H1 (cell line): Measurements from ENCODE around the gene HEATR5A. TPM values are rescaled to one million over a fixed set of nuclear protein-coding genes. Genes with fewer than 3 reads are reported as not detected.

ENCODE experiments used
- CTCF ChIA-PET: fragments of 300-600 bp; sonication (Branson Sonifier 250); formaldehyde crosslinking; loops from one replicate; lab custom pipeline; 2021; ENCODE audit not compliant: partially characterized antibody; lab: Charles Lee
- POLR2A ChIA-PET: fragments of 300-600 bp; sonication (Branson Sonifier 250); formaldehyde crosslinking; loops from one replicate; lab custom pipeline; 2021; ENCODE audit warnings: inconsistent platforms; ENCODE audit not compliant: partially characterized antibody; lab: Charles Lee
- DNase-seq, 2 experiments: peaks; one replicate each; pipeline versions ENCODE4 v3.0.0 to v3.0.0-alpha.2; 2010 to 2022; ENCODE audit warnings: low spot score in 2 of 2, low read depth in 1 of 2, mixed read lengths in 1 of 2
- FAIRE-seq: peaks from 2 replicates; lab custom pipeline; 2011; peaks lifted over from hg19 to GRCh38; lab: Jason Lieb, UNC
- H2AFZ ChIP-seq: 2 replicates; pipeline ENCODE4 v1.8.1; 2012; ENCODE audit warnings: low read length, inconsistent platforms
- H2AK5ac ChIP-seq: 2 replicates; pipeline ENCODE4 v1.6.1; 2013; ENCODE audit warnings: low read depth, low read length
- H2BK120ac ChIP-seq: replicated peaks from 2 replicates; pipeline ENCODE3; 2013; ENCODE audit warnings: low read depth, low read length, inconsistent platforms
- H2BK12ac ChIP-seq: 2 replicates; pipeline ENCODE4 v1.6.1; 2013; ENCODE audit warnings: low read depth, low read length
- H2BK15ac ChIP-seq: 2 replicates; pipeline ENCODE4 v1.6.1; 2013; ENCODE audit warnings: low read length
- H2BK20ac ChIP-seq: 2 replicates; pipeline ENCODE4 v1.6.1; 2013; ENCODE audit warnings: low read length
- H2BK5ac ChIP-seq: 2 replicates; pipeline ENCODE4 v1.6.1; 2013; ENCODE audit warnings: low read depth, low read length
- H3K14ac ChIP-seq: 2 replicates; pipeline ENCODE4 v1.6.1; 2013; ENCODE audit warnings: inconsistent platforms; ENCODE audit not compliant: insufficient read length
- H3K18ac ChIP-seq: 2 replicates; pipeline ENCODE4 v1.6.1; 2013; ENCODE audit warnings: low read length; ENCODE audit errors: extremely low read depth
- H3K23ac ChIP-seq: 2 replicates; pipeline ENCODE4 v1.6.1; 2013; ENCODE audit warnings: inconsistent platforms; ENCODE audit not compliant: insufficient read length
- H3K23me2 ChIP-seq: 2 replicates; pipeline ENCODE4 v1.6.1; 2013; ENCODE audit warnings: low read depth, low read length
- H3K27ac ChIP-seq: 2 replicates; pipeline ENCODE4 v1.6.1; 2011; ENCODE audit warnings: low read depth, low read length, inconsistent platforms
- H3K27me3 ChIP-seq, 4 experiments: replicated peaks in 1 of 4; 1 replicate in 1 of 4; 2 replicates in 3 of 4; pipeline versions ENCODE4 v1.6.1 to v1.8.1; 2011 to 2013; ENCODE audit warnings: low read length in 3 of 4, mild to moderate bottlenecking in 3 of 4, inconsistent platforms in 2 of 4, mixed read lengths in 2 of 4, moderate library complexity in 1 of 4; ENCODE audit not compliant: control insufficient read depth in 3 of 4, insufficient read depth in 3 of 4; ENCODE audit errors: extremely low read depth in 1 of 4
- H3K36me3 ChIP-seq, 4 experiments: 2 replicates each; pipeline versions ENCODE4 v1.6.1 to v1.8.1; 2011 to 2013; ENCODE audit warnings: mild to moderate bottlenecking in 4 of 4, low read length in 3 of 4, moderate library complexity in 2 of 4, control low read depth in 1 of 4, inconsistent platforms in 1 of 4; ENCODE audit not compliant: insufficient read depth in 4 of 4, control insufficient read depth in 2 of 4
- H3K4ac ChIP-seq: replicated peaks from 2 replicates; pipeline ENCODE3; 2013; ENCODE audit warnings: low read length, low read depth, mixed read lengths, inconsistent platforms; ENCODE audit not compliant: insufficient read length
- H3K4me1 ChIP-seq, 4 experiments: replicated peaks in 1 of 4; 1 replicate in 1 of 4; 2 replicates in 3 of 4; pipeline versions ENCODE4 v1.6.1 to v1.8.1; 2011 to 2013; ENCODE audit warnings: low read length in 3 of 4, inconsistent platforms in 2 of 4, mixed read lengths in 1 of 4; ENCODE audit not compliant: insufficient read depth in 4 of 4, control insufficient read depth in 3 of 4
- H3K4me2 ChIP-seq, 2 experiments: 2 replicates each; pipeline versions ENCODE4 v1.6.1 to v1.8.1; 2011 to 2013; ENCODE audit warnings: low read depth in 2 of 2, low read length in 2 of 2, control low read depth in 1 of 2, inconsistent platforms in 1 of 2, mild to moderate bottlenecking in 1 of 2; ENCODE audit not compliant: insufficient read depth in 1 of 2
- H3K4me3 ChIP-seq, 4 experiments: fragments of 200-600, 300-600 bp in 1 of 4; sonication (generic), shearing (Covaris generic), sonication (Bioruptor Twin) in 1 of 4; 2 replicates each; pipeline versions ENCODE4 v1.5.1 to v1.8.1; 2011 to 2016; ENCODE audit warnings: low read length in 4 of 4, low read depth in 3 of 4, control low read depth in 2 of 4, inconsistent platforms in 2 of 4, mild to moderate bottlenecking in 2 of 4, mixed read lengths in 1 of 4, moderate library complexity in 1 of 4; ENCODE audit not compliant: insufficient read depth in 2 of 4; ENCODE audit errors: extremely low read depth in 1 of 4
- H3K56ac ChIP-seq: replicated peaks from 2 replicates; pipeline ENCODE3; 2013; ENCODE audit warnings: low read depth, mild to moderate bottlenecking, mixed read lengths, low read length, inconsistent platforms; ENCODE audit not compliant: insufficient read length
- H3K79me1 ChIP-seq: 2 replicates; pipeline ENCODE4 v1.6.1; 2013; ENCODE audit warnings: low read depth, low read length, control low read depth
- H3K79me2 ChIP-seq, 2 experiments: 2 replicates each; pipeline versions ENCODE4 v1.6.1 to v1.8.1; 2012 to 2013; ENCODE audit warnings: low read length in 2 of 2, mild to moderate bottlenecking in 2 of 2, inconsistent platforms in 1 of 2; ENCODE audit not compliant: insufficient read depth in 2 of 2, control insufficient read depth in 1 of 2
- H3K9ac ChIP-seq, 4 experiments: replicated peaks in 1 of 4; 1 replicate in 1 of 4; 2 replicates in 3 of 4; pipeline versions ENCODE4 v1.6.1 to v1.8.1; 2011 to 2013; ENCODE audit warnings: low read depth in 3 of 4, low read length in 3 of 4, control low read depth in 2 of 4, mild to moderate bottlenecking in 2 of 4, moderate library complexity in 2 of 4, inconsistent platforms in 1 of 4; ENCODE audit errors: extremely low read depth in 1 of 4
- H3K9me3 ChIP-seq, 2 experiments: 2 replicates each; pipeline versions ENCODE4 v1.6.1 to v1.8.1; 2012 to 2013; ENCODE audit warnings: mild to moderate bottlenecking in 2 of 2, moderate library complexity in 2 of 2, control low read depth in 1 of 2, inconsistent platforms in 1 of 2, low read depth in 1 of 2, low read length in 1 of 2, mixed read lengths in 1 of 2; ENCODE audit not compliant: insufficient read depth in 2 of 2
- H4K20me1 ChIP-seq, 2 experiments: replicated peaks in 1 of 2; 2 replicates each; pipeline versions ENCODE3 to v1.8.1; 2011 to 2013; ENCODE audit warnings: inconsistent platforms in 2 of 2, low read length in 2 of 2, mild to moderate bottlenecking in 1 of 2; ENCODE audit not compliant: insufficient read depth in 2 of 2, control insufficient read depth in 1 of 2
- H4K5ac ChIP-seq: 2 replicates; pipeline ENCODE4 v1.6.1; 2013; ENCODE audit warnings: low read length, low read depth, mixed read lengths, inconsistent platforms; ENCODE audit not compliant: insufficient read length
- H4K8ac ChIP-seq: 2 replicates; pipeline ENCODE4 v1.8.0; 2013; ENCODE audit warnings: mild to moderate bottlenecking, moderate library complexity, low read length, inconsistent platforms; ENCODE audit not compliant: insufficient read depth; ENCODE audit errors: extremely low read depth
- H4K91ac ChIP-seq: replicated peaks from 2 replicates; pipeline ENCODE3; 2013; ENCODE audit warnings: low read length, mixed read lengths, inconsistent platforms; ENCODE audit not compliant: insufficient read length
- CTBP2 ChIP-seq: IDR thresholded peaks from 2 replicates; pipeline ENCODE4 v1.7.0; 2011; ENCODE audit warnings: borderline replicate concordance, mild to moderate bottlenecking, moderate library complexity, mixed read lengths, low read length; ENCODE audit not compliant: insufficient read depth, insufficient read length
- SAP30 ChIP-seq: fragments of 300-600 bp; sonication (generic); IDR thresholded peaks from 2 replicates; pipeline ENCODE4 v1.7.1; 2012; ENCODE audit warnings: low read length, moderate library complexity, mild to moderate bottlenecking, inconsistent platforms; ENCODE audit not compliant: insufficient read depth, insufficient replicate concordance
- WGBS, 2 experiments: shearing (Covaris generic) in 1 of 2; methylation state at CpG; one replicate each; pipeline versions ENCODE4 v1.1.6 to v1.1.7; 2013 to 2015; ENCODE audit warnings: low lambda C conversion rate in 2 of 2, mixed read lengths in 2 of 2, inconsistent platforms in 1 of 2, low coverage in 1 of 2, missing lambda C conversion rate in 1 of 2; ENCODE audit not compliant: insufficient replicate concordance in 2 of 2, insufficient coverage in 1 of 2, insufficient read length in 1 of 2; ENCODE audit errors: extremely low coverage in 1 of 2, missing lambda C conversion rate in 1 of 2; 5-methylcytosine and 5-hydroxymethylcytosine counted together
- polyA plus RNA-seq, 7 experiments: library from polyadenylated mRNA; depleted of rRNA in 3 of 7; stranded (reverse) in 5 of 7; unstranded in 2 of 7; fragments of >200 nt in 5 of 7; fragments of 200-250 nt in 2 of 7; gene quantifications; 1 replicate in 5 of 7; 2 replicates in 1 of 7; 4 replicates in 1 of 7; pipeline versions ENCODE4 v1.2.1 to v1.2.3, GENCODE V29; 2011 to 2013; ENCODE audit warnings: missing spikeins in 2 of 7, mixed read lengths in 2 of 7
- total RNA-seq: library from RNA; stranded (reverse); fragmentation: NEBNext Ultra II Directional; extraction: Animal tissue kit (Norgen Biotek cat#: 25700); gene quantifications from 2 replicates; pipeline ENCODE4 v1.2.1, GENCODE V29; 2021

HEATR5A gene
- total and polyA plus RNA-seq, 2 of the 8 experiments (the other 6 are each of a cell fraction or from before 2014, with no cell fraction given): 9.0 to 36.2 TPM

- DNase-seq (no peak), FAIRE-seq (no peak)
- no peaks in the 10 kb centered on the region for H3K4me1 ChIP-seq
- H3K79me2 ChIP-seq: 0 out of 4 replicates have a peak, but pooled peaks cover 0 to 3% of the 10 kb centered on the region in 2 experiments
- no peak for TF ChIP-seq CTBP2
- TF ChIP-seq SAP30: no peak
- CTCF ChIA-PET: no interaction called here
- no peak overlapping the region for H3K4ac ChIP-seq
- POLR2A ChIA-PET: no interaction called here
- H2AFZ ChIP-seq: no peak overlapping the region
- no peak overlapping the region for H2BK20ac ChIP-seq
- no peaks in the 10 kb centered on the region for H3K9me3 ChIP-seq
- H4K20me1 ChIP-seq: no peaks in the 10 kb centered on the region
- H2BK5ac ChIP-seq: no peak overlapping the region
- H3K27me3 ChIP-seq: no peaks in the 10 kb centered on the region
- no peak overlapping the region for H3K14ac ChIP-seq
- H3K4me2 ChIP-seq: no peak overlapping the region
- no peak overlapping the region for H3K27ac ChIP-seq
- no peak overlapping the region for H2BK120ac ChIP-seq
- no peak overlapping the region for H2BK12ac ChIP-seq
- H3K56ac ChIP-seq: no peak overlapping the region
- no peak overlapping the region for H2BK15ac ChIP-seq
- no peaks in the 10 kb centered on the region for H3K23me2 ChIP-seq
- H4K5ac ChIP-seq: no peak overlapping the region
- H4K8ac ChIP-seq: no peak overlapping the region
- no peak overlapping the region for H2AK5ac ChIP-seq
- no peak overlapping the region for H3K18ac ChIP-seq
- H3K79me1 ChIP-seq: no peaks in the 10 kb centered on the region
- 92% methylated on average over 5 of the region's 5 CpGs; no CpG with 5 or more reads in 1 of the 2 experiments for WGBS, 2 experiments
- H3K9ac ChIP-seq: no peak overlapping the region
- H3K36me3 ChIP-seq: peaks cover 0 to 9% (median 2%) of the 10 kb centered on the region in 4 experiments; a peak in 2 of 8 replicates
- H4K91ac ChIP-seq: no peak overlapping the region
- H3K4me3 ChIP-seq: no peak overlapping the region
- H3K23ac ChIP-seq: no peak overlapping the region
Observed at GRCh38 chr14:31400031-31400638, 20.2 kb downstream of the HEATR5A start.
